HG03025 (cell line): ENCODE data around the gene KLHL40.

Experiments used
- ATAC-seq: cut with Tn5 transposase; IDR thresholded peaks from one replicate; pipeline ENCODE4 v1.9.1; 2021; ENCODE audit warnings: mild to moderate bottlenecking, moderate library complexity; ENCODE audit not compliant: unreplicated experiment, low FRiP score

The KLHL40 gene

GRCh38 chr3:42688016-42688415 lies 2.7 kb downstream of the KLHL40 start:
- no peak for ATAC-seq

GRCh38 chr3:42688487-42689420 lies 3.4 kb downstream of the KLHL40 start:
- ATAC-seq: no peak

GRCh38 chr3:42689421-42690014 lies 4.2 kb downstream of the KLHL40 start:
- no peak for ATAC-seq

GRCh38 chr3:42690191-42690590 lies 4.9 kb downstream of the KLHL40 start:
- ATAC-seq: no peak

GRCh38 chr3:42690766-42691680 lies 5.7 kb downstream of the KLHL40 start:
- ATAC-seq: no peak

GRCh38 chr3:42691816-42692666 lies 6.7 kb downstream of the KLHL40 start:
- no peak for ATAC-seq

- no peak for ATAC-seq
These were observed 7.6 kb downstream of the KLHL40 start for GRCh38 chr3:42692667-42693529.

GRCh38 chr3:42693530-42693930 lies 8.2 kb downstream of the KLHL40 start:
- no peak for ATAC-seq

- no peak for ATAC-seq
These were observed 9.0 kb downstream of the KLHL40 start for GRCh38 chr3:42694366-42694765.

- ATAC-seq: no peak
These were observed 11.3 kb downstream of the KLHL40 start for GRCh38 chr3:42696356-42697288.

- no peak for ATAC-seq
These were observed 12.1 kb downstream of the KLHL40 start for GRCh38 chr3:42697289-42698051.

GRCh38 chr3:42698216-42698910 lies 13.0 kb downstream of the KLHL40 start:
- ATAC-seq: no peak

GRCh38 chr3:42698911-42699230 lies 13.5 kb downstream of the KLHL40 start:
- ATAC-seq: no peak

- no peak for ATAC-seq
These were observed 14.2 kb downstream of the KLHL40 start for GRCh38 chr3:42699511-42699971.

GRCh38 chr3:42700366-42701288 lies 15.3 kb downstream of the KLHL40 start:
- ATAC-seq: no peak
